ENCODE results near the gene GJD4. TPM values are rescaled to one million over a fixed set of nuclear protein-coding genes. Genes with fewer than 3 reads are reported as not detected.

Gene GJD4
- total RNA-seq: not detected in 2 replicates

GRCh38 chr10:35605191-35605590, at the start of gene GJD4:
Gene GJD4 (plus strand): TSS chr10:35605341. CDS start chr10:35605568, 227 bp downstream.

GRCh38 chr10:35642035-35642792, 37.1 kb downstream of the GJD4 start, which contains the start of gene FZD8:
Gene FZD8 (minus strand): TSS chr10:35642296. CDS start chr10:35641429, 867 bp downstream.

Other genes with a start within 250 kb of the GJD4 start
- gene FZD8, start 37.0 kb downstream of the GJD4 start, total RNA-seq: 17.9 and 32.9 TPM in 2 replicates

Data from dermis lymphatic vessel endothelial cell (primary cell).